HEK293 (cell line): ENCODE measurements around the gene HS1BP3.

ENCODE experiments used
- CTCF ChIA-PET: fragments of 350-600 bp; formaldehyde crosslinking; extraction: SDS; loops from one replicate; lab custom pipeline; 2021; ENCODE audit warnings: antibody characterized with exemption; lab: Yijun Ruan, JAX
- POLR2A ChIA-PET: fragments of 300-600 bp; formaldehyde crosslinking; extraction: SDS; loops from one replicate; lab custom pipeline; 2020; ENCODE audit warnings: antibody characterized with exemption, inconsistent platforms; lab: Yijun Ruan, JAX
- H3K27ac ChIP-seq: fragments of 200-500 bp; sonication (Bioruptor generic); 2 replicates; pipeline ENCODE4 v1.5.1; 2014; ENCODE audit warnings: low read depth, low read length, control low read depth, inconsistent platforms; ENCODE audit errors: extremely low read depth
- H3K36me3 ChIP-seq, 2 experiments: fragments of 200-500 bp in 1 of 2; sonication (Bioruptor generic) in 1 of 2; 1 replicate in 1 of 2; 2 replicates in 1 of 2; pipeline ENCODE4 v1.5.1; 2014 to 2017; ENCODE audit warnings: inconsistent platforms in 2 of 2, low read length in 2 of 2; ENCODE audit not compliant: control insufficient read depth in 2 of 2, insufficient read depth in 1 of 2
- H3K4me1 ChIP-seq: fragments of 200-500 bp; sonication (Bioruptor generic); 2 replicates; pipeline ENCODE4 v1.5.1; 2014; ENCODE audit warnings: mild to moderate bottlenecking, low read length, inconsistent platforms; ENCODE audit not compliant: control insufficient read depth, insufficient read depth
- H3K4me3 ChIP-seq: 2 replicates; pipeline ENCODE4 v1.5.1; 2011; ENCODE audit warnings: low read depth, mild to moderate bottlenecking, control low read depth, low read length, moderate library complexity
- H3K9me3 ChIP-seq: fragments of 200-500 bp; sonication (Bioruptor generic); 2 replicates; pipeline ENCODE4 v1.5.1; 2014; ENCODE audit warnings: low read depth, low read length, inconsistent platforms; ENCODE audit not compliant: control insufficient read depth, insufficient read depth
- BCL11B ChIP-seq: fragments of 450-650 bp; formaldehyde crosslinking; IDR thresholded peaks from 2 replicates; pipeline ENCODE4 v1.5.1; 2016; ENCODE audit warnings: low read depth, missing biosample characterization, missing genetic modification characterization
- CTCF ChIP-seq: fragments of 450-650 bp; formaldehyde crosslinking; IDR thresholded peaks from 2 replicates; pipeline ENCODE4 v1.5.1; 2016; ENCODE audit warnings: missing biosample characterization, missing genetic modification characterization
- KLF9 ChIP-seq: fragments of 450-650 bp; formaldehyde crosslinking; IDR thresholded peaks from 2 replicates; pipeline ENCODE4 v1.5.1; 2016; ENCODE audit warnings: missing biosample characterization, missing genetic modification characterization, low read depth
- RBAK ChIP-seq: fragments of 450-650 bp; formaldehyde crosslinking; IDR thresholded peaks from 2 replicates; pipeline ENCODE4 v1.5.1; 2016; ENCODE audit warnings: missing biosample characterization, missing genetic modification characterization
- SCRT2 ChIP-seq: fragments of 450-650 bp; formaldehyde crosslinking; IDR thresholded peaks from 2 replicates; pipeline ENCODE4 v1.5.1; 2016; ENCODE audit warnings: missing biosample characterization, missing genetic modification characterization
- ZBTB17 ChIP-seq: fragments of 450-650 bp; formaldehyde crosslinking; IDR thresholded peaks from 2 replicates; pipeline ENCODE4 v1.5.1; 2016; ENCODE audit warnings: missing biosample characterization, missing genetic modification characterization
- ZBTB6 ChIP-seq: fragments of 450-650 bp; formaldehyde crosslinking; IDR thresholded peaks from 2 replicates; pipeline ENCODE4 v1.5.1; 2017; ENCODE audit warnings: missing biosample characterization, missing genetic modification characterization
- ZBTB7A ChIP-seq: fragments of 450-650 bp; formaldehyde crosslinking; IDR thresholded peaks from 2 replicates; pipeline ENCODE4 v1.5.1; 2016; ENCODE audit warnings: low read depth, missing biosample characterization, missing genetic modification characterization
- ZFP41 ChIP-seq: fragments of 450-650 bp; formaldehyde crosslinking; IDR thresholded peaks from 2 replicates; pipeline ENCODE4 v1.5.1; 2016; ENCODE audit warnings: missing biosample characterization, missing genetic modification characterization, borderline replicate concordance
- ZIC2 ChIP-seq: fragments of 450-650 bp; formaldehyde crosslinking; IDR thresholded peaks from 2 replicates; pipeline ENCODE4 v1.5.1; 2016; ENCODE audit warnings: missing biosample characterization, missing genetic modification characterization
- ZNF133 ChIP-seq: fragments of 450-650 bp; formaldehyde crosslinking; IDR thresholded peaks from 2 replicates; pipeline ENCODE4 v1.5.1; 2016; ENCODE audit warnings: missing biosample characterization, missing genetic modification characterization
- ZNF138 ChIP-seq: fragments of 450-650 bp; formaldehyde crosslinking; IDR thresholded peaks from 2 replicates; pipeline ENCODE4 v1.5.1; 2016; ENCODE audit warnings: missing biosample characterization, missing genetic modification characterization, borderline replicate concordance
- ZNF175 ChIP-seq: fragments of 450-650 bp; formaldehyde crosslinking; IDR thresholded peaks from 2 replicates; pipeline ENCODE4 v1.5.1; 2016; ENCODE audit warnings: missing biosample characterization, missing genetic modification characterization
- ZNF324 ChIP-seq: fragments of 450-650 bp; formaldehyde crosslinking; IDR thresholded peaks from 2 replicates; pipeline ENCODE4 v1.5.1; 2016; ENCODE audit warnings: missing biosample characterization, missing genetic modification characterization
- ZNF394 ChIP-seq: fragments of 450-650 bp; formaldehyde crosslinking; IDR thresholded peaks from 2 replicates; pipeline ENCODE4 v1.5.1; 2016; ENCODE audit warnings: missing biosample characterization, missing genetic modification characterization, mild to moderate bottlenecking, moderate library complexity, borderline replicate concordance
- ZNF548 ChIP-seq: fragments of 450-650 bp; formaldehyde crosslinking; IDR thresholded peaks from 2 replicates; pipeline ENCODE4 v1.5.1; 2016; ENCODE audit warnings: missing biosample characterization, missing genetic modification characterization

The HS1BP3 gene

GRCh38 chr2:20652141-20652540, 1.2 kb upstream of the HS1BP3 start (continued):
- TF ChIP-seq ZNF324 (tag by site-specific recombination) (no peak), ZNF548 (tag by site-specific recombination) (no peak), ZFP41 (tag by site-specific recombination) (no peak), ZBTB6 (no peak), ZNF133 (no peak), ZNF138 (tag by site-specific recombination) (no peak), BCL11B (tag by site-specific recombination) (no peak)

- ChIA-PET CTCF (interaction anchor here (0.6 to 5.6 kb wide), 38 partner anchors 10 to 466 kb away, joined by 3 to 57 read pairs (median 4); partner anchors contain the start of gene RHOB), POLR2A (interaction anchor here (0.5 to 5.9 kb wide), 11 partner anchors 9 to 260 kb away, joined by 3 to 51 read pairs (median 4); partner anchors contain the start of genes GDF7, LDAH and RHOB)
- peaks cover 0 to 6% of the 10 kb centered on the region in 2 experiments; a peak in 1 of 3 replicates for H3K36me3 ChIP-seq
- no peak overlapping the region for H3K4me3 ChIP-seq
- H3K9me3 ChIP-seq = no peaks in the 10 kb centered on the region
- TF ChIP-seq ZIC2 (tag by site-specific recombination) (no peak), ZNF394 (tag by site-specific recombination) (no peak)
- H3K4me1 ChIP-seq = no peaks in the 10 kb centered on the region
- H3K27ac ChIP-seq = no peak overlapping the region; the same call in 1 of the 2 replicates
Observed at GRCh38 chr2:20651731-20652099, 817 bp upstream of the HS1BP3 start.

GRCh38 chr2:20650393-20650876, 463 bp downstream of the HS1BP3 start:
- Histone ChIP-seq H3K4me3 (peak overlapping the region; percentile 66), H3K4me1 (no peaks in the 10 kb centered on the region), H3K9me3 (no peaks in the 10 kb centered on the region), H3K27ac (peak overlapping the region; percentile 43; the same call in 1 of the 2 replicates), H3K36me3 (peaks cover 0 to 18% of the 10 kb centered on the region in 2 experiments; a peak in 1 of 3 replicates)
- POLR2A ChIA-PET = interaction anchor here (0.5 to 5.9 kb wide), 9 partner anchors 11 to 214 kb away, joined by 3 to 51 read pairs (median 5); partner anchors contain the start of genes GDF7, LDAH and RHOB
- CTCF ChIA-PET = interaction anchor here (0.5 to 5.6 kb wide), 21 partner anchors 9 to 324 kb away, joined by 3 to 57 read pairs (median 4); no protein-coding TSS in a partner anchor
- TF ChIP-seq ZBTB17 (tag by site-specific recombination) (peak; percentile 27; the same call in 1 of the 2 replicates), RBAK (tag by site-specific recombination) (no peak), KLF9 (tag by site-specific recombination) (no peak), ZNF175 (tag by site-specific recombination) (no peak), CTCF (tag by site-specific recombination) (peak; percentile 7; the same call in 1 of the 2 replicates), ZNF548 (tag by site-specific recombination) (no peak)

GRCh38 chr2:20649976-20650375, 922 bp downstream of the HS1BP3 start:
- H3K36me3 ChIP-seq = peaks cover 0 to 22% of the 10 kb centered on the region in 2 experiments; a peak in 1 of 3 replicates
- no peaks in the 10 kb centered on the region for H3K9me3 ChIP-seq
- ChIA-PET CTCF (interaction anchor here (0.7 to 5.6 kb wide), 9 partner anchors 8 to 253 kb away, joined by 3 to 57 read pairs (median 5); no protein-coding TSS in a partner anchor), POLR2A (interaction anchor here (5.9 kb wide), 1 partner anchor 202 kb away, joined by 51 read pairs; the partner anchor contains the start of gene RHOB)
- no peaks in the 10 kb centered on the region for H3K4me1 ChIP-seq
- no peak overlapping the region for H3K4me3 ChIP-seq
- no peak for TF ChIP-seq ZBTB7A
- peak; percentile 85; the same call in 1 of the 2 replicates for TF ChIP-seq SCRT2 (tag by site-specific recombination)
- no peak overlapping the region for H3K27ac ChIP-seq
